ENCODE results near the gene ZNF503. TPM values are rescaled to one million over a fixed set of nuclear protein-coding genes. Genes with fewer than 3 reads are reported as not detected.

ZNF503 gene
- total and polyA plus RNA-seq, 2 experiments from 2014 or later, result 0.21 TPM; not detected in 1

- TF ChIP-seq, protein P1, sequence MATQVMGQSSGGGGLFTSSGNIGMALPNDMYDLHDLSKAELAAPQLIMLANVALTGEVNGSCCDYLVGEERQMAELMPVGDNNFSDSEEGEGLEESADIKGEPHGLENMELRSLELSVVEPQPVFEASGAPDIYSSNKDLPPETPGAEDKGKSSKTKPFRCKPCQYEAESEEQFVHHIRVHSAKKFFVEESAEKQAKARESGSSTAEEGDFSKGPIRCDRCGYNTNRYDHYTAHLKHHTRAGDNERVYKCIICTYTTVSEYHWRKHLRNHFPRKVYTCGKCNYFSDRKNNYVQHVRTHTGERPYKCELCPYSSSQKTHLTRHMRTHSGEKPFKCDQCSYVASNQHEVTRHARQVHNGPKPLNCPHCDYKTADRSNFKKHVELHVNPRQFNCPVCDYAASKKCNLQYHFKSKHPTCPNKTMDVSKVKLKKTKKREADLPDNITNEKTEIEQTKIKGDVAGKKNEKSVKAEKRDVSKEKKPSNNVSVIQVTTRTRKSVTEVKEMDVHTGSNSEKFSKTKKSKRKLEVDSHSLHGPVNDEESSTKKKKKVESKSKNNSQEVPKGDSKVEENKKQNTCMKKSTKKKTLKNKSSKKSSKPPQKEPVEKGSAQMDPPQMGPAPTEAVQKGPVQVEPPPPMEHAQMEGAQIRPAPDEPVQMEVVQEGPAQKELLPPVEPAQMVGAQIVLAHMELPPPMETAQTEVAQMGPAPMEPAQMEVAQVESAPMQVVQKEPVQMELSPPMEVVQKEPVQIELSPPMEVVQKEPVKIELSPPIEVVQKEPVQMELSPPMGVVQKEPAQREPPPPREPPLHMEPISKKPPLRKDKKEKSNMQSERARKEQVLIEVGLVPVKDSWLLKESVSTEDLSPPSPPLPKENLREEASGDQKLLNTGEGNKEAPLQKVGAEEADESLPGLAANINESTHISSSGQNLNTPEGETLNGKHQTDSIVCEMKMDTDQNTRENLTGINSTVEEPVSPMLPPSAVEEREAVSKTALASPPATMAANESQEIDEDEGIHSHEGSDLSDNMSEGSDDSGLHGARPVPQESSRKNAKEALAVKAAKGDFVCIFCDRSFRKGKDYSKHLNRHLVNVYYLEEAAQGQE (IDR thresholded peaks at IDR 0.05; ENCODE audit: unreplicated experiment), result no peak
- TF ChIP-seq EZH2 (IDR thresholded peaks at IDR 0.05; ENCODE audit: low read depth, unreplicated experiment) (no peak), STAT1 (IDR thresholded peaks at IDR 0.05; ENCODE audit: unreplicated experiment) (no peak), ZNF331 (CRISPR knock-in tag; IDR thresholded peaks at IDR 0.05; ENCODE audit: low read depth) (no peak), POLR2AphosphoS5 (IDR thresholded peaks at IDR 0.05; ENCODE audit: low read depth) (no peak), EZH2phosphoT487 (IDR thresholded peaks at IDR 0.05; ENCODE audit: unreplicated experiment) (no peak), ETS1 (IDR thresholded peaks at IDR 0.05) (no peak), ZNF114 (CRISPR knock-in tag; IDR thresholded peaks at IDR 0.05) (no peak), NANOG (IDR thresholded peaks at IDR 0.05; ENCODE audit: borderline replicate concordance) (no peak)
Measured at GRCh38 chr10:75437693-75438092, 36.1 kb upstream of the ZNF503 start (continued).

GRCh38 chr10:75436896-75437295 is 35.3 kb upstream of the ZNF503 start:
- H3K27me3 ChIP-seq (ENCODE audit: insufficient read depth), result peaks cover 81% of the 10 kb centered on the region
- peaks cover 30% of the 10 kb centered on the region for H3K4me1 ChIP-seq (ENCODE audit: insufficient read depth)
- no peaks in the 10 kb centered on the region for H3K36me3 ChIP-seq (ENCODE audit: insufficient read depth)
- Mint-ChIP-seq H3K4me3 (no peak overlapping the region), H3K9me3 (no peaks in the 10 kb centered on the region; the same call in 2 of the 3 replicates), H3K27me3 (ENCODE audit: insufficient read depth, low read depth, poor library complexity) (peaks cover 62% of the 10 kb centered on the region), H3K4me1 (peaks cover 26% of the 10 kb centered on the region), H3K36me3 (ENCODE audit: low read depth) (no peaks in the 10 kb centered on the region; the same call in 2 of the 3 replicates), H3K27ac (no peak overlapping the region)
- no peak overlapping the region for H3K27ac ChIP-seq (ENCODE audit: low read depth)
- H3K4me2 ChIP-seq, result no peak overlapping the region
- H2AFZ ChIP-seq, result no peak overlapping the region
- DNase-seq (ENCODE audit: low spot score) (no peak), ATAC-seq (no peak)
- peaks cover 1% of the 10 kb centered on the region; the same call in 1 of the 2 replicates for H3F3A ChIP-seq (replicated peaks; ENCODE audit: low read depth)
- no peaks in the 10 kb centered on the region for H3K79me2 ChIP-seq (replicated peaks; ENCODE audit: insufficient read depth)
- H4K20me1 ChIP-seq (replicated peaks; ENCODE audit: insufficient read depth), result peaks cover 19% of the 10 kb centered on the region; the same call in 1 of the 2 replicates
- no peak overlapping the region for H3K4me3 ChIP-seq
- no peaks in the 10 kb centered on the region for H3K9me2 ChIP-seq (ENCODE audit: insufficient read depth)
- TF ChIP-seq EZH2 (IDR thresholded peaks at IDR 0.05; ENCODE audit: low read depth, unreplicated experiment) (no peak), NANOG (IDR thresholded peaks at IDR 0.05; ENCODE audit: borderline replicate concordance) (no peak), CREB1 (CRISPR knock-in tag; IDR thresholded peaks at IDR 0.05; ENCODE audit: low read depth) (no peak), EZH2phosphoT487 (IDR thresholded peaks at IDR 0.05; ENCODE audit: unreplicated experiment) (no peak), CTCF (conservative IDR thresholded peaks at IDR 0.05; ENCODE audit: low read depth in 2 of 2) (no peak), STAT1 (IDR thresholded peaks at IDR 0.05; ENCODE audit: unreplicated experiment) (no peak), JUNB (IDR thresholded peaks at IDR 0.05; ENCODE audit: unreplicated experiment) (no peak)
- TF ChIP-seq, protein P2, sequence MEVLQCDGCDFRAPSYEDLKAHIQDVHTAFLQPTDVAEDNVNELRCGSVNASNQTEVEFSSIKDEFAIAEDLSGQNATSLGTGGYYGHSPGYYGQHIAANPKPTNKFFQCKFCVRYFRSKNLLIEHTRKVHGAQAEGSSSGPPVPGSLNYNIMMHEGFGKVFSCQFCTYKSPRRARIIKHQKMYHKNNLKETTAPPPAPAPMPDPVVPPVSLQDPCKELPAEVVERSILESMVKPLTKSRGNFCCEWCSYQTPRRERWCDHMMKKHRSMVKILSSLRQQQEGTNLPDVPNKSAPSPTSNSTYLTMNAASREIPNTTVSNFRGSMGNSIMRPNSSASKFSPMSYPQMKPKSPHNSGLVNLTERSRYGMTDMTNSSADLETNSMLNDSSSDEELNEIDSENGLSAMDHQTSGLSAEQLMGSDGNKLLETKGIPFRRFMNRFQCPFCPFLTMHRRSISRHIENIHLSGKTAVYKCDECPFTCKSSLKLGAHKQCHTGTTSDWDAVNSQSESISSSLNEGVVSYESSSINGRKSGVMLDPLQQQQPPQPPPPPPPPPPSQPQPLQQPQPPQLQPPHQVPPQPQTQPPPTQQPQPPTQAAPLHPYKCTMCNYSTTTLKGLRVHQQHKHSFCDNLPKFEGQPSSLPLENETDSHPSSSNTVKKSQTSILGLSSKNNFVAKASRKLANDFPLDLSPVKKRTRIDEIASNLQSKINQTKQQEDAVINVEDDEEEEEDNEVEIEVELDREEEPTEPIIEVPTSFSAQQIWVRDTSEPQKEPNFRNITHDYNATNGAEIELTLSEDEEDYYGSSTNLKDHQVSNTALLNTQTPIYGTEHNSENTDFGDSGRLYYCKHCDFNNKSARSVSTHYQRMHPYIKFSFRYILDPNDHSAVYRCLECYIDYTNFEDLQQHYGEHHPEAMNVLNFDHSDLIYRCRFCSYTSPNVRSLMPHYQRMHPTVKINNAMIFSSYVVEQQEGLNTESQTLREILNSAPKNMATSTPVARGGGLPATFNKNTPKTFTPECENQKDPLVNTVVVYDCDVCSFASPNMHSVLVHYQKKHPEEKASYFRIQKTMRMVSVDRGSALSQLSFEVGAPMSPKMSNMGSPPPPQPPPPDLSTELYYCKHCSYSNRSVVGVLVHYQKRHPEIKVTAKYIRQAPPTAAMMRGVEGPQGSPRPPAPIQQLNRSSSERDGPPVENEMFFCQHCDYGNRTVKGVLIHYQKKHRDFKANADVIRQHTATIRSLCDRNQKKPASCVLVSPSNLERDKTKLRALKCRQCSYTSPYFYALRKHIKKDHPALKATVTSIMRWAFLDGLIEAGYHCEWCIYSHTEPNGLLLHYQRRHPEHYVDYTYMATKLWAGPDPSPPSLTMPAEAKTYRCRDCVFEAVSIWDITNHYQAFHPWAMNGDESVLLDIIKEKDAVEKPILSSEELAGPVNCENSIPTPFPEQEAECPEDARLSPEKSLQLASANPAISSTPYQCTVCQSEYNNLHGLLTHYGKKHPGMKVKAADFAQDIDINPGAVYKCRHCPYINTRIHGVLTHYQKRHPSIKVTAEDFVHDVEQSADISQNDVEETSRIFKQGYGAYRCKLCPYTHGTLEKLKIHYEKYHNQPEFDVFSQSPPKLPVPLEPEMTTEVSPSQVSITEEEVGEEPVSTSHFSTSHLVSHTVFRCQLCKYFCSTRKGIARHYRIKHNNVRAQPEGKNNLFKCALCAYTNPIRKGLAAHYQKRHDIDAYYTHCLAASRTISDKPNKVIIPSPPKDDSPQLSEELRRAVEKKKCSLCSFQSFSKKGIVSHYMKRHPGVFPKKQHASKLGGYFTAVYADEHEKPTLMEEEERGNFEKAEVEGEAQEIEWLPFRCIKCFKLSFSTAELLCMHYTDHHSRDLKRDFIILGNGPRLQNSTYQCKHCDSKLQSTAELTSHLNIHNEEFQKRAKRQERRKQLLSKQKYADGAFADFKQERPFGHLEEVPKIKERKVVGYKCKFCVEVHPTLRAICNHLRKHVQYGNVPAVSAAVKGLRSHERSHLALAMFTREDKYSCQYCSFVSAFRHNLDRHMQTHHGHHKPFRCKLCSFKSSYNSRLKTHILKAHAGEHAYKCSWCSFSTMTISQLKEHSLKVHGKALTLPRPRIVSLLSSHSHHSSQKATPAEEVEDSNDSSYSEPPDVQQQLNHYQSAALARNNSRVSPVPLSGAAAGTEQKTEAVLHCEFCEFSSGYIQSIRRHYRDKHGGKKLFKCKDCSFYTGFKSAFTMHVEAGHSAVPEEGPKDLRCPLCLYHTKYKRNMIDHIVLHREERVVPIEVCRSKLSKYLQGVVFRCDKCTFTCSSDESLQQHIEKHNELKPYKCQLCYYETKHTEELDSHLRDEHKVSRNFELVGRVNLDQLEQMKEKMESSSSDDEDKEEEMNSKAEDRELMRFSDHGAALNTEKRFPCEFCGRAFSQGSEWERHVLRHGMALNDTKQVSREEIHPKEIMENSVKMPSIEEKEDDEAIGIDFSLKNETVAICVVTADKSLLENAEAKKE (CRISPR knock-in tag; IDR thresholded peaks at IDR 0.05), result no peak
